SU-DHL-6 (cell line): Measurements from ENCODE around the gene CCDC106.
A peak's percentile ranks its signal among the peaks of the same experiment; 100 is the strongest.

Experiments used
- H2AFZ ChIP-seq: fragments of 200-600 bp; sonication (generic); 2 replicates; pipeline ENCODE4 v1.6.1; 2014; ENCODE audit warnings: low read depth, mild to moderate bottlenecking, moderate library complexity, mixed read lengths, antibody characterized with exemption, low read length; ENCODE audit not compliant: severe bottlenecking
- H3F3A ChIP-seq: fragments of 200-600 bp; shearing (Covaris generic); 2 replicates; pipeline ENCODE4 v1.6.0; 2016; ENCODE audit warnings: antibody characterized with exemption, mild to moderate bottlenecking; ENCODE audit not compliant: insufficient read depth
- H3K27ac ChIP-seq: fragments of 200-600 bp; sonication (generic); 2 replicates; pipeline ENCODE4 v1.5.1; 2016; ENCODE audit warnings: low read depth, mild to moderate bottlenecking, low read length, moderate library complexity, mixed read lengths
- H3K27me3 ChIP-seq: fragments of 200-600 bp; sonication (generic), shearing (Covaris generic); 2 replicates; pipeline ENCODE4 v1.6.0; 2014; ENCODE audit warnings: mild to moderate bottlenecking, low read length
- H3K36me3 ChIP-seq: fragments of 200-600 bp; sonication (generic); 2 replicates; pipeline ENCODE4 v1.6.1; 2014; ENCODE audit warnings: mild to moderate bottlenecking, low read length, mixed read lengths
- H3K4me2 ChIP-seq: fragments of 300-600, 200-600 bp; shearing (Covaris generic), sonication (generic); 2 replicates; pipeline ENCODE4 v1.6.0; 2014; ENCODE audit warnings: low read length, low read depth, mild to moderate bottlenecking; ENCODE audit not compliant: poor library complexity, severe bottlenecking
- H3K4me3 ChIP-seq: fragments of 200-600 bp; sonication (generic); 2 replicates; pipeline ENCODE4 v1.5.1; 2014; ENCODE audit warnings: antibody characterized with exemption, low read length, mild to moderate bottlenecking, mixed read lengths; ENCODE audit not compliant: insufficient read depth, poor library complexity, severe bottlenecking
- H3K79me2 ChIP-seq: fragments of 200-600 bp; sonication (generic); 2 replicates; pipeline ENCODE4 v1.6.1; 2014; ENCODE audit warnings: mild to moderate bottlenecking, low read length, moderate library complexity; ENCODE audit not compliant: insufficient read depth
- H3K9ac ChIP-seq: fragments of 200-600 bp; sonication (generic); 2 replicates; pipeline ENCODE4 v1.7.0; 2014; ENCODE audit warnings: mild to moderate bottlenecking, low read length
- H3K9me2 ChIP-seq: fragments of 200-600 bp; sonication (generic); replicated peaks from 2 replicates; pipeline ENCODE4 v1.6.1; 2014; ENCODE audit warnings: low read length; ENCODE audit not compliant: insufficient read depth
- H3K9me3 ChIP-seq: fragments of 200-600 bp; sonication (generic); 2 replicates; pipeline ENCODE4 v1.6.1; 2014; ENCODE audit warnings: low read length, mixed read lengths; ENCODE audit not compliant: insufficient read depth
- H4K20me1 ChIP-seq: fragments of 200-600 bp; sonication (generic); 2 replicates; pipeline ENCODE4 v1.6.1; 2014; ENCODE audit warnings: low read depth, mild to moderate bottlenecking, antibody characterized with exemption, low read length, moderate library complexity, mixed read lengths
- CTCF ChIP-seq: fragments of 200-600 bp; sonication (generic); IDR thresholded peaks from one replicate; pipeline ENCODE4 v1.5.1; 2017; ENCODE audit warnings: antibody characterized with exemption, mild to moderate bottlenecking, low read length, moderate library complexity; ENCODE audit not compliant: insufficient read depth, poor library complexity, severe bottlenecking
- EZH2phosphoT487 ChIP-seq: fragments of 200-600 bp; sonication (generic), shearing (Covaris generic); conservative IDR thresholded peaks from 2 replicates; pipeline ENCODE4 v1.6.1; 2018; ENCODE audit warnings: mild to moderate bottlenecking, antibody characterized with exemption, low read length, moderate library complexity, mixed read lengths

Gene CCDC106

GRCh38 chr19:55622242-55622969 is 25.6 kb upstream of the CCDC106 start:
- no peak for TF ChIP-seq EZH2phosphoT487
- no peak for TF ChIP-seq CTCF
- Histone ChIP-seq H3K27me3 (no peaks in the 10 kb centered on the region), H3K4me2 (no peak overlapping the region), H2AFZ (no peak overlapping the region), H3K9me3 (no peaks in the 10 kb centered on the region), H3K79me2 (no peaks in the 10 kb centered on the region), H3K9ac (no peak overlapping the region), H4K20me1 (no peaks in the 10 kb centered on the region), H3K9me2 (no peaks in the 10 kb centered on the region), H3F3A (peaks cover 20% of the 10 kb centered on the region), H3K36me3 (no peaks in the 10 kb centered on the region), H3K4me3 (no peak overlapping the region), H3K27ac (no peak overlapping the region)

GRCh38 chr19:55623130-55623529 is 24.9 kb upstream of the CCDC106 start:
- no peak overlapping the region for H3K4me3 ChIP-seq
- no peaks in the 10 kb centered on the region for H3K79me2 ChIP-seq
- H3K9me3 ChIP-seq = no peaks in the 10 kb centered on the region
- peaks cover 20% of the 10 kb centered on the region for H3F3A ChIP-seq
- TF ChIP-seq EZH2phosphoT487 (no peak), CTCF (no peak)
- H3K27ac ChIP-seq = no peak overlapping the region
- H3K4me2 ChIP-seq = no peak overlapping the region
- no peaks in the 10 kb centered on the region for H3K27me3 ChIP-seq
- no peaks in the 10 kb centered on the region for H3K36me3 ChIP-seq
- H4K20me1 ChIP-seq = no peaks in the 10 kb centered on the region
- H2AFZ ChIP-seq = no peak overlapping the region
- H3K9me2 ChIP-seq = no peaks in the 10 kb centered on the region
- H3K9ac ChIP-seq = no peak overlapping the region

- Histone ChIP-seq H3K27ac (no peak overlapping the region), H3K36me3 (no peaks in the 10 kb centered on the region), H3K9me3 (no peaks in the 10 kb centered on the region), H3K79me2 (no peaks in the 10 kb centered on the region), H2AFZ (no peak overlapping the region), H3K27me3 (no peaks in the 10 kb centered on the region), H3K9me2 (no peaks in the 10 kb centered on the region), H3K4me2 (peak overlapping the region; percentile 33), H4K20me1 (no peaks in the 10 kb centered on the region), H3K9ac (no peak overlapping the region), H3K4me3 (peak overlapping the region; percentile 47), H3F3A (peaks cover 20% of the 10 kb centered on the region)
- TF ChIP-seq CTCF (no peak), EZH2phosphoT487 (no peak)
Observed at GRCh38 chr19:55623561-55623960, 24.5 kb upstream of the CCDC106 start.
